ENCODE measurements around the gene REEP1. TPM values are rescaled to one million over a fixed set of nuclear protein-coding genes. Genes with fewer than 3 reads are reported as not detected.

Gene REEP1
- total and polyA plus RNA-seq, 2 of the 13 experiments (the other 11 are each of a cell fraction or from before 2014, with no cell fraction given) = 0.27 TPM; not detected in 1

DNA sequence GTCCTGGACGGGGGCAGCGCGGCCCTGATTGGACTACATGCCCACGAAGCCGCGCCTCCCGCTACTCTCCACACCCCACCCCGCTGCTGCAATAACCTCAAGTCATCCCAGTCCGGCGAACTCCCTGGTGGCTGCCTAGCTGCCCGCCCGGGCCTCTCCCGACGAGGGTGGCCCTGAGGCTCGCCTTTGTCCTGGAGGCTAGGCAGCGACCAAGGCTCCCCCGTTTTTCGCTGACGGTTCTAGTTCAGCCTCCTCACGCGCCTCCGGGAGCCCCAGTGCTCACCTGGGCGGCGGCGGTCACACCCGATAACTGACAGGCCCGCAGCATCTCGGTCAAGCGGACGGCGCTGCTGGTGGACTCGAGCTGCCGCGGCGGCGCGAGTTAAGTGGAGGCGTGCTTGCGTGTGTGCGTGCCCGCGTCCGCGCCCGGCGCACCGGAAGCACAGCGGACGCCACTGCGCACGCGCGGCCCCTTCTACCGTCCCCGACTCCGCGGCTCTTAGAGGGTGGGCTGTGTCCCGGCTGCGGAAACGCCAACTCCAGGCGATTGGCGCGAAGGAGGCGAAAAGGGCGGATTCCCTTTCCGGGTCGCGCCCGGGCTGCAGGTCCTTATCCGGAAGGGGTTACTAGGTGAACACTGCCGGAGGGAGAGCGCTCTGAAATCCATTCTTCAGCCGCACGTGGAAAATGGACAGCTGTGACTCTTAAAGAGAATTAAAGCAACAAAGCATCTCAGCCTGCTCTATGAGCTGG lies 142.2 kb downstream of the REEP1 start, which contains the start of gene IMMT (continued):
- TF ChIP-seq ZKSCAN5 (CRISPR knock-in tag; IDR thresholded peaks at IDR 0.05) (no peak), ZNF629 (CRISPR knock-in tag; conservative IDR thresholded peaks at IDR 0.05) (0 out of 2 replicates have a peak, but pooled peaks have one; percentile 11), DMAP1 (CRISPR knock-in tag; IDR thresholded peaks at IDR 0.05) (peak; percentile 98), DR1 (CRISPR knock-in tag; IDR thresholded peaks at IDR 0.05) (peak; percentile 96), ZNF746 (CRISPR knock-in tag; IDR thresholded peaks at IDR 0.05) (peak; percentile 86), NRL (CRISPR knock-in tag; IDR thresholded peaks at IDR 0.05; ENCODE audit: borderline replicate concordance) (peak; percentile 99), MBNL3 (CRISPR knock-in tag; conservative IDR thresholded peaks at IDR 0.05) (no peak), ZNF567 (CRISPR knock-in tag; IDR thresholded peaks at IDR 0.05; ENCODE audit: borderline replicate concordance) (peak; percentile 98), ZNF773 (CRISPR knock-in tag; IDR thresholded peaks at IDR 0.05; ENCODE audit: borderline replicate concordance) (0 out of 2 replicates have a peak, but pooled peaks have one; percentile 31), MEIS2 (CRISPR knock-in tag; IDR thresholded peaks at IDR 0.05) (peak; percentile 81), ZNF709 (CRISPR knock-in tag; IDR thresholded peaks at IDR 0.05) (peak; percentile 85; the same call in 1 of the 2 replicates), ZNF616 (CRISPR knock-in tag; IDR thresholded peaks at IDR 0.05; ENCODE audit: low read depth) (peak; percentile 78), GABPB1 (CRISPR knock-in tag; IDR thresholded peaks at IDR 0.05) (peak; percentile 98), MXI1 (IDR thresholded peaks at IDR 0.05; ENCODE audit: borderline replicate concordance, low read depth, low read length) (peak; percentile 95), RXRA (CRISPR knock-in tag; IDR thresholded peaks at IDR 0.05) (peak; percentile 88), ZMYM2 (CRISPR knock-in tag; IDR thresholded peaks at IDR 0.05) (0 out of 2 replicates have a peak, but pooled peaks have one; percentile 32), ZNF343 (CRISPR knock-in tag; IDR thresholded peaks at IDR 0.05) (peak; percentile 98), IRF2 (CRISPR knock-in tag; IDR thresholded peaks at IDR 0.05) (peak; percentile 86), ZFYVE20 (CRISPR knock-in tag; IDR thresholded peaks at IDR 0.05; ENCODE audit: borderline replicate concordance, low read depth) (0 out of 2 replicates have a peak, but pooled peaks have one; percentile 85), MLX (CRISPR knock-in tag; IDR thresholded peaks at IDR 0.05) (no peak), MNT (IDR thresholded peaks at IDR 0.05) (peak; percentile 84), E2F1 (CRISPR knock-in tag; IDR thresholded peaks at IDR 0.05) (peak; percentile 98), HDAC1 (CRISPR knock-in tag; IDR thresholded peaks at IDR 0.05) (peak; percentile 92), ZNF879 (CRISPR knock-in tag; IDR thresholded peaks at IDR 0.05) (0 out of 2 replicates have a peak, but pooled peaks have one; percentile 33), ZFP62 (CRISPR knock-in tag; IDR thresholded peaks at IDR 0.05) (no peak), POLR2AphosphoS5 (IDR thresholded peaks at IDR 0.05; ENCODE audit: low read depth, low read length) (peak; percentile 92), PHF21A (CRISPR knock-in tag; IDR thresholded peaks at IDR 0.05) (peak; percentile 82), ZNF282 (IDR thresholded peaks at IDR 0.05; ENCODE audit: partially characterized antibody) (no peak)
- TF ChIP-seq, protein P1, sequence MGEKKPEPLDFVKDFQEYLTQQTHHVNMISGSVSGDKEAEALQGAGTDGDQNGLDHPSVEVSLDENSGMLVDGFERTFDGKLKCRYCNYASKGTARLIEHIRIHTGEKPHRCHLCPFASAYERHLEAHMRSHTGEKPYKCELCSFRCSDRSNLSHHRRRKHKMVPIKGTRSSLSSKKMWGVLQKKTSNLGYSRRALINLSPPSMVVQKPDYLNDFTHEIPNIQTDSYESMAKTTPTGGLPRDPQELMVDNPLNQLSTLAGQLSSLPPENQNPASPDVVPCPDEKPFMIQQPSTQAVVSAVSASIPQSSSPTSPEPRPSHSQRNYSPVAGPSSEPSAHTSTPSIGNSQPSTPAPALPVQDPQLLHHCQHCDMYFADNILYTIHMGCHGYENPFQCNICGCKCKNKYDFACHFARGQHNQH (CRISPR knock-in tag; IDR thresholded peaks at IDR 0.05) = peak; percentile 58
